ENCODE data around the gene C22orf23. TPM values are rescaled to one million over a fixed set of nuclear protein-coding genes. Genes with fewer than 3 reads are reported as not detected.

C22orf23 gene
- total and polyA plus RNA-seq, 9 of the 15 experiments (the other 6 are each of a cell fraction or from before 2014, with no cell fraction given): 0.25 to 1.0 (median 0.53) TPM

DNA sequence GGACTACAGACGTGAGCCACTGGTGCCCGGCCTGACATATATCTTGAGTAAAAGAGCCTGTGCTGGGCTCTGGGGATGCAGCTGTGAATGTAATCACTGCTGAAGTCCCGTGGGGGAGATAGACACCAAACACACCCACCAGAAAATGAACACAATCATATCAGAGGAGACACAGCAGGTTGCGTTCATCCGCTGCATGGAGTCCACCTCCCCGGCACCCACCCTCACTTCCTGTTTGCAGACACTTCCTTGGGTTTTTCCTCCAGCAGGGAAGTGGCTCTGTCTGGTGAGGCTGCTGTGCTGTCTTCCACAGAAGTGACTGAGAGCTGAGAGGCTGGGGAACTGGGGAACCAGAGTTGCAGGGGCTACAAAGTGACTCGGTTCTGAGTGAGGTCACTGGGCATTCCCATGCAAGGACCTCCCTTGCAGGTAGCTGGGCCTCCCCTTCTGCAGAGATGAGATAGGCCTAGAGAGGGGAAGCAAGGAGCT lies 40.1 kb downstream of the C22orf23 start (continued):
- TF ChIP-seq, protein P1, sequence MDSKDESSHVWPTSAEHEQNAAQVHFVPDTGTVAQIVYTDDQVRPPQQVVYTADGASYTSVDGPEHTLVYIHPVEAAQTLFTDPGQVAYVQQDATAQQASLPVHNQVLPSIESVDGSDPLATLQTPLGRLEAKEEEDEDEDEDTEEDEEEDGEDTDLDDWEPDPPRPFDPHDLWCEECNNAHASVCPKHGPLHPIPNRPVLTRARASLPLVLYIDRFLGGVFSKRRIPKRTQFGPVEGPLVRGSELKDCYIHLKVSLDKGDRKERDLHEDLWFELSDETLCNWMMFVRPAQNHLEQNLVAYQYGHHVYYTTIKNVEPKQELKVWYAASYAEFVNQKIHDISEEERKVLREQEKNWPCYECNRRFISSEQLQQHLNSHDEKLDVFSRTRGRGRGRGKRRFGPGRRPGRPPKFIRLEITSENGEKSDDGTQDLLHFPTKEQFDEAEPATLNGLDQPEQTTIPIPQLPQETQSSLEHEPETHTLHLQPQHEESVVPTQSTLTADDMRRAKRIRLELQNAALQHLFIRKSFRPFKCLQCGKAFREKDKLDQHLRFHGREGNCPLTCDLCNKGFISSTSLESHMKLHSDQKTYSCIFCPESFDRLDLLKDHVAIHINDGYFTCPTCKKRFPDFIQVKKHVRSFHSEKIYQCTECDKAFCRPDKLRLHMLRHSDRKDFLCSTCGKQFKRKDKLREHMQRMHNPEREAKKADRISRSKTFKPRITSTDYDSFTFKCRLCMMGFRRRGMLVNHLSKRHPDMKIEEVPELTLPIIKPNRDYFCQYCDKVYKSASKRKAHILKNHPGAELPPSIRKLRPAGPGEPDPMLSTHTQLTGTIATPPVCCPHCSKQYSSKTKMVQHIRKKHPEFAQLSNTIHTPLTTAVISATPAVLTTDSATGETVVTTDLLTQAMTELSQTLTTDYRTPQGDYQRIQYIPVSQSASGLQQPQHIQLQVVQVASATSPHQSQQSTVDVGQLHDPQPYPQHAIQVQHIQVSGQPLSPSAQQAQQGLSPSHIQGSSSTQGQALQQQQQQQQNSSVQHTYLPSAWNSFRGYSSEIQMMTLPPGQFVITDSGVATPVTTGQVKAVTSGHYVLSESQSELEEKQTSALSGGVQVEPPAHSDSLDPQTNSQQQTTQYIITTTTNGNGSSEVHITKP (IDR thresholded peaks at IDR 0.05; ENCODE audit: partially characterized antibody): no peak
- TF ChIP-seq RBM17 (IDR thresholded peaks at IDR 0.05; ENCODE audit: borderline replicate concordance, low read depth, low read length): no peak
- no peak for TF ChIP-seq ZKSCAN8 (CRISPR knock-in tag; IDR thresholded peaks at IDR 0.05)
- no peak for TF ChIP-seq ZNF76 (CRISPR knock-in tag; IDR thresholded peaks at IDR 0.05; ENCODE audit: borderline replicate concordance)
- TF ChIP-seq ZNF592 (IDR thresholded peaks at IDR 0.05): no peak
- peak in 1 of 2 experiments; percentile 61; a peak in 1 of 4 replicates for TF ChIP-seq ETV6 (IDR thresholded peaks at IDR 0.05; ENCODE audit: borderline replicate concordance in 1 of 2, low read depth in 2 of 2, low read length in 1 of 2)
- TF ChIP-seq ETV6 (CRISPR knock-in tag; IDR thresholded peaks at IDR 0.05; ENCODE audit: borderline replicate concordance): no peak
- TF ChIP-seq ELF4 (CRISPR knock-in tag; IDR thresholded peaks at IDR 0.05): no peak

All from K562 (cell line).